IMR-90 (cell line): ENCODE measurements around the gene HTR1D. TPM values are rescaled to one million over a fixed set of nuclear protein-coding genes. Genes with fewer than 3 reads are reported as not detected.

ENCODE experiments used
- ATAC-seq: fragments of 200-7000 bp; cut with Tn5 transposase; 2 replicates; pipeline ENCODE4 v1.9.1; 2020; ENCODE audit warnings: low read depth, mild to moderate bottlenecking, moderate library complexity
- BruUV-seq: library from RNA; stranded (reverse); fragments of 400-500 nt; replicated peaks from 2 replicates; lab custom pipeline; 2021; lab: Mats Ljungman, UMichigan
- CTCF ChIA-PET: fragments of 300-600 bp; formaldehyde crosslinking; extraction: SDS; loops from one replicate; lab custom pipeline; 2021; ENCODE audit warnings: antibody characterized with exemption; lab: Yijun Ruan, JAX
- POLR2A ChIA-PET: fragments of 300-600 bp; sonication (Branson Sonifier 250); formaldehyde crosslinking; loops from one replicate; lab custom pipeline; 2022; ENCODE audit warnings: antibody characterized with exemption; ENCODE audit not compliant: unreplicated experiment; lab: Charles Lee
- DNase-seq: peaks from one replicate; pipeline ENCODE4 v3.0.0; 2013
- H2AFZ ChIP-seq: replicated peaks from 2 replicates; pipeline ENCODE3; 2013; ENCODE audit warnings: low read length, mild to moderate bottlenecking; ENCODE audit not compliant: poor library complexity
- H2AK5ac ChIP-seq: 2 replicates; pipeline ENCODE4 v1.6.1; 2013; ENCODE audit warnings: low read depth, low read length, inconsistent platforms
- H2AK9ac ChIP-seq: replicated peaks from 2 replicates; pipeline ENCODE3; 2013; ENCODE audit warnings: mild to moderate bottlenecking, low read depth, low read length, moderate library complexity; ENCODE audit not compliant: poor library complexity
- H2BK120ac ChIP-seq: 2 replicates; pipeline ENCODE4 v1.6.1; 2013; ENCODE audit warnings: low read depth, low read length, inconsistent platforms
- H2BK15ac ChIP-seq: 3 replicates; pipeline ENCODE4 v1.6.1; 2013; ENCODE audit warnings: low read depth, low read length, inconsistent platforms
- H2BK20ac ChIP-seq: 2 replicates; pipeline ENCODE4 v1.6.1; 2013; ENCODE audit warnings: low read depth, mild to moderate bottlenecking, inconsistent platforms, low read length, moderate library complexity
- H2BK5ac ChIP-seq: 2 replicates; pipeline ENCODE4 v1.6.1; 2013; ENCODE audit warnings: mild to moderate bottlenecking, low read depth, low read length, inconsistent platforms; ENCODE audit not compliant: poor library complexity, severe bottlenecking
- H3K14ac ChIP-seq: replicated peaks from 2 replicates; pipeline ENCODE4 v1.6.1; 2013; ENCODE audit warnings: low read depth, low read length, inconsistent platforms
- H3K18ac ChIP-seq: 2 replicates; pipeline ENCODE4 v1.6.1; 2013; ENCODE audit warnings: low read depth, low read length, control low read depth
- H3K23ac ChIP-seq: 2 replicates; pipeline ENCODE4 v1.6.1; 2013; ENCODE audit warnings: low read depth, low read length, inconsistent platforms
- H3K27ac ChIP-seq: 2 replicates; pipeline ENCODE4 v1.5.1; 2013; ENCODE audit warnings: mild to moderate bottlenecking, control low read depth, low read length; ENCODE audit not compliant: insufficient read depth
- H3K27me3 ChIP-seq: 2 replicates; pipeline ENCODE4 v1.6.1; 2013; ENCODE audit warnings: low read length; ENCODE audit not compliant: control insufficient read depth, insufficient read depth
- H3K36me3 ChIP-seq: 2 replicates; pipeline ENCODE4 v1.6.1; 2013; ENCODE audit warnings: low read length, mixed read lengths; ENCODE audit not compliant: control insufficient read depth, insufficient read depth
- H3K4ac ChIP-seq: 2 replicates; pipeline ENCODE4 v1.6.1; 2013; ENCODE audit warnings: low read depth, low read length, inconsistent platforms
- H3K4me1 ChIP-seq: 2 replicates; pipeline ENCODE4 v1.6.1; 2013; ENCODE audit warnings: low read length, mixed read lengths; ENCODE audit not compliant: control insufficient read depth, insufficient read depth
- H3K4me2 ChIP-seq: 2 replicates; pipeline ENCODE4 v1.6.1; 2013; ENCODE audit warnings: low read depth, mild to moderate bottlenecking, control low read depth, low read length, moderate library complexity
- H3K4me3 ChIP-seq: 2 replicates; pipeline ENCODE4 v1.5.1; 2013; ENCODE audit warnings: low read depth, mild to moderate bottlenecking, control low read depth, low read length, moderate library complexity; ENCODE audit not compliant: insufficient read depth
- H3K56ac ChIP-seq: 2 replicates; pipeline ENCODE4 v1.6.1; 2013; ENCODE audit warnings: low read length, inconsistent platforms; ENCODE audit not compliant: insufficient read depth; ENCODE audit errors: extremely low read depth
- H3K79me1 ChIP-seq, 2 experiments: 2 replicates each; pipeline ENCODE4 v1.6.1; 2013; ENCODE audit warnings: low read length in 2 of 2, inconsistent platforms in 1 of 2, low read depth in 1 of 2
- H3K9ac ChIP-seq: 2 replicates; pipeline ENCODE4 v1.6.1; 2013; ENCODE audit warnings: low read depth, low read length, control low read depth
- H3K9me1 ChIP-seq: 2 replicates; pipeline ENCODE4 v1.6.1; 2013; ENCODE audit warnings: low read length, inconsistent platforms; ENCODE audit not compliant: insufficient read depth
- H3K9me3 ChIP-seq: 2 replicates; pipeline ENCODE4 v1.6.1; 2013; ENCODE audit warnings: low read length; ENCODE audit not compliant: control insufficient read depth, insufficient read depth
- H4K20me1 ChIP-seq: 2 replicates; pipeline ENCODE4 v1.6.1; 2013; ENCODE audit warnings: low read length, inconsistent platforms; ENCODE audit not compliant: insufficient read depth
- H4K5ac ChIP-seq: 2 replicates; pipeline ENCODE4 v1.6.1; 2013; ENCODE audit warnings: mild to moderate bottlenecking, low read depth, low read length, control low read depth
- H4K8ac ChIP-seq, 2 experiments: 2 replicates each; pipeline ENCODE4 v1.6.1; 2013; ENCODE audit warnings: low read depth in 2 of 2, low read length in 2 of 2, control low read depth in 1 of 2, inconsistent platforms in 1 of 2
- H4K91ac ChIP-seq: 2 replicates; pipeline ENCODE4 v1.6.1; 2013; ENCODE audit warnings: low read depth, low read length, inconsistent platforms; ENCODE audit not compliant: insufficient read depth
- BHLHE40 ChIP-seq: fragments of 150-350 bp; IDR thresholded peaks from 2 replicates; pipeline ENCODE4 v1.6.1; 2016; ENCODE audit warnings: mild to moderate bottlenecking, low read depth, low read length
- CEBPB ChIP-seq: IDR thresholded peaks from 2 replicates; pipeline ENCODE4 v1.6.1; 2012; ENCODE audit warnings: low read depth, low read length, improper control_type of control experiment
- CHD1 ChIP-seq: IDR thresholded peaks from 2 replicates; pipeline ENCODE4 v1.6.1; 2012; ENCODE audit warnings: low read depth, low read length, improper control_type of control experiment
- CTCF ChIP-seq: conservative IDR thresholded peaks from 2 replicates; pipeline ENCODE4 v1.5.1; 2012; ENCODE audit warnings: mild to moderate bottlenecking, low read depth, low read length, improper control_type of control experiment
- ELK1 ChIP-seq: fragments of 150-350 bp; IDR thresholded peaks from 2 replicates; pipeline ENCODE4 v1.6.1; 2016; ENCODE audit warnings: low read depth, mild to moderate bottlenecking, low read length, moderate library complexity, borderline replicate concordance
- FOS ChIP-seq: fragments of 150-350 bp; IDR thresholded peaks from 2 replicates; pipeline ENCODE4 v1.6.1; 2016; ENCODE audit warnings: low read depth, low read length
- MAFK ChIP-seq: IDR thresholded peaks from 2 replicates; pipeline ENCODE4 v1.6.1; 2012; ENCODE audit warnings: low read depth, low read length, improper control_type of control experiment
- MAZ ChIP-seq: IDR thresholded peaks from 2 replicates; pipeline ENCODE4 v1.6.1; 2012; ENCODE audit warnings: low read depth, mild to moderate bottlenecking, low read length, improper control_type of control experiment, moderate library complexity, borderline replicate concordance
- MXI1 ChIP-seq: IDR thresholded peaks from 2 replicates; pipeline ENCODE4 v1.6.1; 2012; ENCODE audit warnings: low read depth, mild to moderate bottlenecking, low read length, moderate library complexity, borderline replicate concordance
- NFE2L2 ChIP-seq: fragments of 150-350 bp; IDR thresholded peaks from 2 replicates; pipeline ENCODE4 v1.6.1; 2016; ENCODE audit warnings: low read depth, mild to moderate bottlenecking, low read length
- POLR2A ChIP-seq: IDR thresholded peaks from 2 replicates; pipeline ENCODE4 v1.6.1; 2012; ENCODE audit warnings: mild to moderate bottlenecking, low read depth, low read length
- RAD21 ChIP-seq: IDR thresholded peaks from 2 replicates; pipeline ENCODE4 v1.6.1; 2012; ENCODE audit warnings: low read length, improper control_type of control experiment
- RCOR1 ChIP-seq: IDR thresholded peaks from 2 replicates; pipeline ENCODE4 v1.6.1; 2012; ENCODE audit warnings: mild to moderate bottlenecking, low read length, improper control_type of control experiment; ENCODE audit not compliant: insufficient replicate concordance
- RFX5 ChIP-seq: IDR thresholded peaks from 2 replicates; pipeline ENCODE4 v1.8.0; 2012; ENCODE audit warnings: low read depth, mild to moderate bottlenecking, low read length, moderate library complexity
- SMC3 ChIP-seq: fragments of 150-350 bp; IDR thresholded peaks from 2 replicates; pipeline ENCODE4 v1.6.1; 2016; ENCODE audit warnings: low read depth, mild to moderate bottlenecking, antibody characterized with exemption, low read length, moderate library complexity
- USF2 ChIP-seq: fragments of 150-350 bp; IDR thresholded peaks from 2 replicates; pipeline ENCODE4 v1.6.1; 2017; ENCODE audit warnings: mild to moderate bottlenecking, antibody characterized with exemption, low read length, low read depth
- WGBS, 2 experiments: methylation state at CpG; one replicate each; pipeline versions ENCODE4 v1.1.5 to v1.1.7; 2013; ENCODE audit warnings: missing lambda C conversion rate in 2 of 2; ENCODE audit not compliant: insufficient read length in 1 of 2; ENCODE audit errors: extremely low coverage in 2 of 2; 5-methylcytosine and 5-hydroxymethylcytosine counted together
- dilution Hi-C: fragments of 300-500 bp; cut with HindIII; formaldehyde crosslinking; loops from one replicate; pipeline ENCODE4 v1.14.3; 2018; ENCODE audit warnings: low sequenced_read_pairs; ENCODE audit not compliant: unreplicated experiment
- in situ Hi-C: fragments of 300-500 bp; cut with MboI; formaldehyde crosslinking; loops from 3 replicates; pipeline ENCODE4 v1.14.3; 2019; ENCODE audit warnings: low sequenced_read_pairs, inconsistent platforms, mixed read lengths
- intact Hi-C: fragments of 100-400 bp; cut with micrococcal nuclease; formaldehyde crosslinking; loops from 2 replicates; pipeline ENCODE4 v1.10.0; 2022
- polyA plus RNA-seq, 3 experiments: library from polyadenylated mRNA; depleted of rRNA; stranded (reverse); fragments of >200 nt; gene quantifications; 2 replicates each; pipeline ENCODE4 v1.2.3, GENCODE V29; 2012; ENCODE audit warnings: low replicate concordance in 1 of 3
- total RNA-seq: library from RNA; depleted of rRNA; stranded (reverse); fragments of >200 nt; gene quantifications from 2 replicates; pipeline ENCODE4 v1.2.3, GENCODE V29; 2012

Gene HTR1D
- total and polyA plus RNA-seq, 2 of the 4 experiments (the other 2 are of a cell fraction) = 0.03 to 0.18 TPM

DNA sequence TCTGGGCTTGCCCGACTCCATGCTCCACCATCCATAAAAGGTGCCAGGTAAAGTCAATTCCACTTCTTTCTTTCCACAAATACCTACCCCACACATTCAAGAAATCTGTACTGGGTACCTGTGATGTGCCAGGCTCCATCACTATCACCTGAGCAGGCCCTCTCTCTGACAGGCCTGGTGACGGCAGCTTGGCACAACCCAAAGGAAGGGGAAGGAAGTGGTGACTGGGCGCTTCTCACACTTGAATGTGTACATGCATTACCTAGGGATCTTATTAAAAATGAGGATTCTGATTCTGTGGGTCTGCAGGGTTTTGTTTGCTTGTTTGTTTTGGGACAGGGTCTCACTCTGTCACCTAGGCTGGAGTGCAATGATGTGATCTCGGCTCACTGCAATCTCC, 7.5 kb downstream of the HTR1D start:
- BruUV-seq = no TSS peak

More for the DNA sequence above, 7.5 kb downstream of the HTR1D start:
- Histone ChIP-seq H3K36me3 (no peaks in the 10 kb centered on the region), H3K9me3 (no peaks in the 10 kb centered on the region), H3K14ac (no peak overlapping the region), H2AK5ac (no peak overlapping the region), H3K27me3 (peaks cover 34% of the 10 kb centered on the region), H4K8ac (no peak overlapping the region), H4K20me1 (no peaks in the 10 kb centered on the region), H3K4me2 (no peak overlapping the region), H3K4me1 (no peaks in the 10 kb centered on the region), H3K27ac (no peak overlapping the region), H3K9ac (no peak overlapping the region), H3K9me1 (peaks cover 4% of the 10 kb centered on the region; the same call in 1 of the 2 replicates), H2BK15ac (no peak overlapping the region), H4K5ac (no peak overlapping the region), H3K4me3 (no peak overlapping the region), H2BK120ac (no peak overlapping the region), H2BK20ac (no peak overlapping the region), H4K91ac (no peak overlapping the region), H3K79me1 (no peaks in the 10 kb centered on the region), H3K56ac (no peak overlapping the region), H3K18ac (no peak overlapping the region), H3K23ac (no peak overlapping the region), H2AFZ (no peak overlapping the region), H3K4ac (no peak overlapping the region), H2BK5ac (no peak overlapping the region), H2AK9ac (no peak overlapping the region)
- DNase-seq (no peak), ATAC-seq (no peak)
- intact Hi-C loops (no loop called here), in situ Hi-C loops (no loop called here), dilution Hi-C loops (no loop called here)
- ChIA-PET CTCF (no interaction called here), POLR2A (interaction anchor here (0.6 kb wide), 1 partner anchor 361 kb away, joined by 3 read pairs; no protein-coding TSS in a partner anchor)
- no peak for TF ChIP-seq RAD21
- no peak for TF ChIP-seq NFE2L2
- no peak for TF ChIP-seq ELK1
- no peak for TF ChIP-seq MXI1
- TF ChIP-seq FOS = no peak
- no peak for TF ChIP-seq CHD1
- no peak for TF ChIP-seq SMC3
- TF ChIP-seq MAFK = no peak
- no peak for TF ChIP-seq POLR2A
- TF ChIP-seq BHLHE40 = no peak
- TF ChIP-seq CTCF = no peak
- TF ChIP-seq CEBPB = no peak
- TF ChIP-seq RCOR1 = no peak
- TF ChIP-seq RFX5 = no peak
- no peak for TF ChIP-seq MAZ
- no peak for TF ChIP-seq USF2
- WGBS, 2 experiments = no CpG with 5 or more reads among the region's 4 CpGs
